Germinal center (tissue), 1 donor: Measurements from ENCODE around the gene RHBDD3.

Experiments
- DNase-seq: peaks from one replicate; pipeline ENCODE4 v3.0.0; 2012; ENCODE audit warnings: mixed read lengths, low spot score

Gene RHBDD3

DNA sequence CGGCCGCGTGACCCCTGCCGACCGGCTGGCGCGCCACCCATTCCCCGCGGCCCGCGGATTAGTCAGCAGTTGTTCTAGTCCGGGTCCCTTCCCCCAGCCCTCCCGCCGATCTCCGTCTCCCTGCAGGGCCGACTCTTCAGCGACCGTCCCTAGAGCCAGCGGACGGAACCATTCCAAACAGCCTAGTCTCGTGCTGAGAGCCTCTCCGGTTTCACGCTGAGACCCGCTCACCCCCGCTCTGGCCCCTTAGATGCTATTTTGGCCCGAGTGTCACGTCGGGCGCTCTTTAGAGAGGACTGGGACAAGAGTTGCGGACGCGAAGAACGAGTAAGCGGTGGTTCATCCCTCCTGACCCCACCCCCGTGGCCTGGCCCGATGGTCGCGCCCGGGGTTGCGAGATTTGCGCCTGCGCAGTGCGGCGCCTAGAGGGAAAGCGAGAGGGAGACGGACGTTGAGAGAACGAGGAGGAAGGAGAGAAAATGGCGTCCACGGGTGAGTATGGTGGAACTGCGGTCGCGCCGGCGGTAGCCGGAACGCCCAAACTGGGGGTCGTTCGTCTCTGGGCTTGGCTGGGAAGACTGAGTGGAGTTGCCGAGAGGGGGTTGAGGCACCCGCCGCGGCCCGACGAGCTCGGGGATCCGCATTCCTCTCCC is at the start of gene RHBDD3, which contains the start of gene EWSR1:
TSS of gene RHBDD3 (minus strand) at position 124 of the 653 bp plus-strand sequence. CDS start 2,355 bp downstream, outside the sequence.
TSS of gene EWSR1 (plus strand) at position 411 of the 653 bp plus-strand sequence. CDS start at position 480, 69 bp downstream.
- DNase-seq: peak; percentile 92

DNA sequence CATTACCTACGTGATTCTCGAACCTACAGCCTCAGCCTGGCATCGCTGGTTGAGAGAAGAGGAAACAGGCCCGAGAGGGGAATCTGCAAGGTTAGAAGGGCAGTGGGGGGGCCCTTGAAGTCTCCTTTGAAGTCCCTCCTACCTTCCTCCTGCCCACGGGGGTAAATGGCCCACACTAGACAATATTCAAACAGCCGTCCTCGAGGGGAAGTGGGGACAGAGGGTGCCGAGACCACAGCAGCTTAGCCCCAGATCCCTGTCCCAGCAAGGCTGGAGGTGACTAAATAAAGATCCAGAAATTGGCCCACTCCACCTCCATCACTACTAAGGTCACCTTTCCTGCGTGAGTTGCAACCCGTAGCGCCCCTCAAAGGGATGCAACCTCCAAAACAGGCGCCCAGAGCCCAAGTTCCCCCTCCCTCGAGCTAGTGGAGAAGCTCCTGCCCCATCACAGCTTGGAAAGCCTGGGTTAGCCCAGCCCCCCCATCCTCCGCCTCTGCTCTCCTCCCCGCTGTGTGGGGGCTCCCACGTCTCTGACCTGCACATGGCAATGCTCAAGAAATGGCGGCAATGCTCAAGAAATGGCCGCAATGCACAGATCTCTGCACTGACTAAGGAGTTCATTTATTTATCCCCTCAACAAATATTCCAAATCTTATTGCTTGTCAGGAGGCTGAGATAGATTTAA is 48.5 kb upstream of the RHBDD3 start:
- no peak for DNase-seq

DNA sequence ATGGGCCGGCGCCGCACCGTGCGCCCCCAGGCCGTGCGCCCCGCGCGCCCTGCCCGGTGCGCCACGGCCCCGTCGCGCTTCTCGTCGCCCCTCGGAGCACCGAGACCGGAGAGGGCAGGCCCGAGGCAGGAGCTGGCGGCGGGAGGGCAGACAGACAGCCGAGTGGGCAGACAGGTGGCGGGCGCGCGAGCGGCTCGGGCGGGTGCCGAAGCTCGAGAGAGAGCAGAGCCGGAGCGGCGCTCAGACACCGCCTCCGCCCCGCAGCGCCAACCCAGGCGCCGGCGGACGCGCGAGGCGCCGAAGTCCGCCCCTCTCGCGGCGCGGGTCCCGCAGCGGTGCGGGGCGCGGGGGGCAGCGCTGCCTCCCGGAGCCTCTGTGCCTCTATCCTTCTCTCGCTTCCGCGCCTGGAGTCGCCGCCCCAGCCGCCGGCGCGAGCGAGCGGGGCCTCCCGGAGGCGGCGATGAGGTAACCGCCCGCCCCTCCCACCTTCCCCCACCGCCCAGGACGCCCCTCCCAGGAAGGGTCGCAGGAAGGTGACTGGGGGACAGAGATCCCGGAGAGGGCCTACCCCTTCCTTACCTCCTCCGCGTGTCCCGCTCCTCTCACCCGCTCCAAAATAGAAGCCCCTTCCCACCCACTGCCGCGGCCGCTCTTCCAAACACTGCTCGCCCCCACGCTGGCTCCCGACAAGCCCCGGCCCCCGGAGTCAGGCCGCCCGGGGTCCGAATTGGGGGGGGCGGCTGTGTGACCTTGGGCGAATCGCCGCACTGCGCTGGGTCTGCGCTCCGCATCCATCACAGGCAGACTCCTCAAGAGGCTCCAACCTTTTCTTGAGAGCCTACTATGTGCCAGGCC is 47.7 kb upstream of the RHBDD3 start, which contains the start of gene RASL10A:
TSS of gene RASL10A (minus strand) at position 412 of the 855 bp plus-strand sequence. CDS start 451 bp downstream, outside the sequence.
- no peak for DNase-seq

DNA sequence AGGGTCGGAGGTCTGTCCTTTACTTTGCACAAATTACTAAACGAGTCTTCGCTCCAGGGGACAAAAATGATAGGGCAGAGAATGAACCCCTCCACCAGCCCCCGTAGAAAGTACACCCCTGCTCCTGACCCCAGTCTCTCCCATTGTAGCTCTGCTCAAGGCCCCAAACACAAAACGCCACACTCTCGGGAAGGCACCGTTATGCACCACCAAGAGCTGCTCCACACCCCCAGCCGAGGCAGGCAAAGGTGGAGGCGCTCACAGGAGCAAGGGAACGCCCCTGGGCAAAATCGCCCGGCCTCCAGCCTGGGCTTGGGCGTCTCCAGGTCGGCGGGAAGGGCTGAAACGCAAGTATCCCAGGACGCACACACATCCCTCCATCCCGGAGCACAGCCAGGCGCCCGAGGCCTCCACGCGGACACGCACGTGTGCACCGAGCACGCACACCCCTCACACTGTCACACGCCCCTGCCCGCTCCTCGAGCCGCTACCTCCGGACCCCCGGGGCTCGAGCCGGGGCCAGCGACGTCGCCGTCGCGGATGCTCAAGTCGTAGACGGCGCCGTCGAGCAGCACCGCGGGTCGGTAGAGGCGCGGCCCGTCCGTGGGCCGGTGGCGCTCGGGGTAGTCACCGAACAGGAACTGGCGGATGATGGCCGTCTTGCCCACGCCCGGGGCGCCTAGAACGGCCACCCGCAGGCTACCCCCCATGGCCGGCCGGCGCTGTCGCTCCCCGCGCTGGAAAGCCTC is 46.9 kb upstream of the RHBDD3 start:
- no peak for DNase-seq

DNA sequence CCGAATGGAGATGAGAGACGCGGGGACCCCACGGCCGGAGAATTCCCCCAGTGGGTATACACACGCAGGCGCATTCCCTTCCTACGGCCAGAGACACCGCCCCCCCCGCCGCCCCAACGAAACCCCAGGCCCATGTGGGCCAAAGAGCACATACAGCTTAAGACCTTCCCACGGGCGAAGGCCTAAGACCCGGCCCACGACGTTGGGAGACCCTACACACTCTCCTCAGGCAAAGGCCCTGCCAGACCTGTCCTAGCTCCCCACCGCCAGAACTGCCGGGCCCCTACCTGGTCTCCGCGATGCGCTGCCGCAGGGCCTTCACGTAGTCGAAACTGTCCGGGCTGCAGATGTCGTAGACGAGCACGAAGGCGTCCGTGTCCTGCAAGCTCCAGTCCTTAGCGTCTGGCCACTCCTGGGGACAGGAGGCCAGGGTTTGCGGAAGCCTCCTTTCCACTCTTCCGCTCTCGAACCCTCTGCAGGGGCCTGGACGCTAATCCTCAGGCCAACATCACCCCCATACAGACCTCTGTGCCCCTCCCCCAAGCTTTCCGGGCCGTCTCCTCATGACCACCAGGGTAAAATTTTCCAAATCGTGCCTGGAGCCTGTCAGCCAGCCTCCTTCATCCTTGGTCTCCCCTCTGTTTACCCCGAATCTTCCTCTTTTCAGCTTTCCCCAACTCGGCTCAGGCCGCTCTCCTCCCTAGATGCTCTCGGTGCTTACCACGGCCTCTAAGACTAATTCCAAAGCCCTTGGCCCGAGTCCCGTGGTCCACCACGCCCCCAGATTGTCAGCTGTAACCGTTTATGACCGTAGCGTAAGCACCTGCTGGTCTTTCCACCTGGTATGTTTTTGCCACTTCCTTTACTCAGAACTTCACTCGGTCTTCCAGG is 46.0 kb upstream of the RHBDD3 start:
- no peak for DNase-seq

DNA sequence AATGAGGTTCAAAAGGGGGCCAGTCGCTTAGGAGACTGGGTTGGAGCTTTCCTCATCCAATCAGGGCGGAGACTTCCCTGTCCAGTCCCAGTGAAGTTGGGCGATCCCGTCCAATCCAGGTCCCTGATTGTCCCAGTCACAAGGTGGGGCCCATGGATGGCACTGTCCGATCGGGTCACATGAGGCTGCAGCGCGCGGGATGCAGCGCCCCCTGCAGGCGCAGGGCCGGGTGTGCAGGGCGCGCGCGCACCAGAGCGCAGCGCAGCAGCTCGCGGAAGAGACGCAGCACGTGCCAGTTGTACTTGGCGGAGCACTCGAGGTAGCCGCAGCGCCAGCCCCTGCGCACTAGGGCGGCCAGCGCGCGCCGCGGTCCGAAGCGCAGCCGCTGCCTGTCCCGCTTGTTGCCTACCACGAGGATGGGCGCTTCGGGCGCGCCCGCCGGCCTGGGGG is 45.4 kb upstream of the RHBDD3 start:
- peak; percentile 64 for DNase-seq

DNA sequence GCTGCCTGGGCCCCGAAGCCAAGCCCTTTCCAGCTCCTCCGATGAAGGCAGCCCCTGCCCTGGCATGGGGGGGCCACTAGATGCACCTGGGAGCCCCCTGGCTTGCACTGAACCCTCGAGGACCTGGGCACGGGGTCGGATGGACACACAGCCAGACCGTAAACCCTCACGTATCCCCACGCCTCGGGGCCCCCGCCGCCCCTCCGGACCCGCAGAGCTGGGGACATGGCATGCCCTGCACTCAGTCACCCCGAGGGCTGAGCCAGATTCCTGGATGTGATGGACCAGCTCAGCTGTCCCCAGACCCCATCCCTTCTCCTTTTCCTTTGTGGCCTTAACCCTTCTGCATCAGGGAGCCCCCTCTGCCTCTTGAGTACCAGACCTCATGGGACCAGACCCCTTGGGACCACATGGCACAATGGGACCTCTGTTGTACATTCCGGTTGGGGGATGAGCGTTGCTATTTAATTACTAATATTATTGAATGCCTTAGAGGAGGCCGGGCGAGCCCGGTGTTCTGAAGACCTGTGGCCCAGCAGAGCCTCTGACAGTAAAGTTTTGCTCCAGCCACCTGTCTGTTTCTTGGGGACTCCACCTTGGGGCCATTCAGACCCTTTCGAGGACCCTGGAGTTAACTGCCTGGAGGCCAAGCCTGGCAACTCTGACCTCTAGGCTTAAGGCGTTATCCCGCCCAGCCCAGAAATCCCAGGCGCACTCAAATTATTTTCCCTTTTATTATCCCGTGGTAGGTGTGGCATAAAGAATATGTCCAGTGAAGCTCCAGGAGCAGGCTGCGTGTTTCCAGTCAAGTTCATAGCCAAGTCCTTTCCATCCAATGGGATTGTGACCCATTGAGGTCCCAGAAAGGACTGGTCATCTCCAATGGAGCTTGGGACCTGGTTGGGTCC is 44.7 kb upstream of the RHBDD3 start:
- DNase-seq: no peak

DNA sequence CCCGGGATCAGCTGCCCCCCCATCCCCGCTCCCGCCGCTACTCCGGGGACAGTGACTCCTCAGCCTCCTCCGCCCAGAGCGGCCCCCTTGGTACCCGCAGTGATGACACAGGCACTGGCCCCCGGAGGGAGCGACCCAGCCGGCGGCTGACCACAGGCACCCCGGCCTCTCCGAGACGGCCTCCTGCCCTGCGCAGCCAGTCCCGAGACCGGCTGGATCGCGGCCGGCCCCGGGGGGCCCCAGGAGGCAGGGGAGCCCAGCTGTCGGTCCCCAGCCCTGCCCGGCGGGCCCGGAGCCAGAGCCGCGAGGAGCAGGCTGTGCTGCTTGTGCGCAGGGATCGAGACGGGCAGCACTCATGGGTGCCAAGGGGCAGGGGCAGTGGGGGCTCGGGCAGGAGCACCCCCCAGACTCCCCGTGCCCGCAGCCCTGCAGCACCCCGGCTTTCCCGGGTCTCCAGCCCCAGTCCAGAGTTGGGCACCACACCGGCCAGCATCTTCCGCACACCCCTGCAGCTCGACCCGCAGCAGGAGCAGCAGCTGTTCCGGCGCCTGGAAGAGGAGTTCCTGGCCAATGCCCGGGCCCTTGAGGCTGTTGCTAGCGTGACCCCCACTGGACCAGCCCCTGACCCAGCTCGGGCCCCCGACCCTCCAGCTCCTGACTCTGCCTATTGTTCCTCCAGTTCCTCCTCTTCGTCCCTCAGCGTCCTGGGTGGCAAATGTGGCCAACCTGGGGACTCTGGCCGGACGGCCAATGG is 43.9 kb upstream of the RHBDD3 start:
- no peak for DNase-seq

DNA sequence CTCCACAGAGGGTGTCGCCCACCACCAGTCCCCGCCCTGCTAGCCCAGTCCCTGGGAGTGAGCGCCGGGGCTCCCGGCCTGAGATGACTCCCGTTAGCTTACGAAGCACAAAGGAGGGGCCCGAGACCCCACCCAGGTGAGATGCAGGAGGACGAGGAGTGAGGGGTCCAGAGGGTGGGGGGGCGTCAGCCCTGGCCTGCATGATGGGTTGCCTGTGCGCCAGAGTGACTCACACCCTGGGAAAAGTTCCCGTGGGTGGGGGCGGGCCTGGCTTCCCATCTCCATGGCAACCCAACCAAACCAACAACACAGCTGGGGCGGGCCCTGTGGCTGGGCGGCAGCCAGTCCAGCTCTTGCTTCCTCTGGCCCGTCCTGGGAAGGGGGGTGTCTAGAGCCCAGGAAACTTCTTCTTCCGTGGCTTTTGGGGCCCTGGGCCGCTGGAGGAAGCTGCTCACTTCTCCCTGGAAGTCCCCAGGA is 43.1 kb upstream of the RHBDD3 start:
- DNase-seq: peak; percentile 47

DNA sequence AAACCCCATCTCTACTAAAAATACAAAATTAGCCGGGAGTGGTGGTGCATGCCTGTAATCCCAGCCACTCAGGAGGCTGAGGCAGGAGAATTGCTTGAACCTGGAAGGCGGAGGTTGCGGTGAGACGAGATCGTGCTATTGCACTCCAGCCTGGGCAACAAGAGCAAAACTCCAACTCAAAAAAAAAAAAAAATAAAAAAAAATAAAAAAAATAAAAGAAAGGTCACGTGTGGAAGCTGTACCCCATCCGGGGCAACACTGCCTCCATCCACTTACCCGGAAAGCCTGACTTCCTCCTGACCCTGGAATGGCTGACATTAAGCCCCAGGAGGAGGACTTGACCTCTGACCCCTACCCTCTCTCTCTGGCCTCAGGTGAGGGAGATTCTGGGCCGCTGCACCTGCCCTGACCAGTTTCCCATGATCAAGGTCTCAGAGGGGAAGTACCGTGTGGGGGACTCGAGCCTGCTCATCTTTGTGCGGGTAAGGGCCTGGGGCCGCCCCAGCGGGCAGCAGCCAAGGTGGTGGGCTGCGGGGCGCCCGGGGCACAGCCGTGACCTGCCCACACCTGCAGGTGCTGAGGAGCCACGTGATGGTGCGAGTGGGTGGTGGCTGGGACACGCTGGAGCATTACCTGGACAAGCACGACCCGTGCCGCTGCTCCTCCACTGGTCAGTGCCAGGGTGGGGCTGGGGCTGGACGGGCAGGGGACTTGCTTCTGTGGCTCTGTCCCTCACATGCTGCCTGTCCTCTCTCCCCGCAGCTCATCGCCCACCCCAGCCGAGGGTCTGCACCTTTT is 42.5 kb upstream of the RHBDD3 start:
- no peak for DNase-seq

DNA sequence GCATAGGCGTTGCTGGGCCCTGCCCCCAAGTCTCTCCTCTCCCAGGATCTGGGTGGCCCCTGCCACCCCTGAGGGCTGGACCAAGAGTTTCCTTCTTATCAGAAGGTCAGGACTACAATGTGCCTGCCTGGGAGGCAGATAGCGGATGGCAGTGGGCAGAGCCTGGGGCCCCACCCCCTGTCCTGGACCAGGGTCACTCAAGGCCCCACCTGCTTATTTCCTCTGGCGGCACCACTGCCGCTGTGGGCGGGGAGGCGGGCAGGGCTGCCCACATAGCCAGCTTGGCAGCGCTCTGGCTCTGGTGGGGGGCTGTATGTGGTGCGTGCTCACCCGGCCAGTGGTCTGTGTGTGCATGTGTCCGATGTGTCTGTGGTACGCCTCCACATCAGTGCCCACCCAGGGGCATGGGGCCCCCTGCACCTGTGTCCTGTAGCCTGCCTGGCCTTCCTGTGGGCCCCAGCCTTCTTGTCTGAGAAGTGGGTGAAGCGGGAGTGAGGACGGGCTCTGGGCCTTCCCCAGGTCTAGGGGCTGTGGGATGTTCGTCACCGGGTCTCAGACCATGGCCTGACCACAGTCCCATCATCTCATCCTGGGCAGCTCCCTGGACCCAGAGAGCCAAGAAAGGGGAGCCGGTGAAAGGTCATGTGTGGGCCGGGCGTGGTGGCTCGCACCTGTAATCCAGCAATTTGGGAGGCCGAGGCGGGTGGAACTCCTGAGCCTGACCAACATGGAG is 41.7 kb upstream of the RHBDD3 start:
- no peak for DNase-seq

DNA sequence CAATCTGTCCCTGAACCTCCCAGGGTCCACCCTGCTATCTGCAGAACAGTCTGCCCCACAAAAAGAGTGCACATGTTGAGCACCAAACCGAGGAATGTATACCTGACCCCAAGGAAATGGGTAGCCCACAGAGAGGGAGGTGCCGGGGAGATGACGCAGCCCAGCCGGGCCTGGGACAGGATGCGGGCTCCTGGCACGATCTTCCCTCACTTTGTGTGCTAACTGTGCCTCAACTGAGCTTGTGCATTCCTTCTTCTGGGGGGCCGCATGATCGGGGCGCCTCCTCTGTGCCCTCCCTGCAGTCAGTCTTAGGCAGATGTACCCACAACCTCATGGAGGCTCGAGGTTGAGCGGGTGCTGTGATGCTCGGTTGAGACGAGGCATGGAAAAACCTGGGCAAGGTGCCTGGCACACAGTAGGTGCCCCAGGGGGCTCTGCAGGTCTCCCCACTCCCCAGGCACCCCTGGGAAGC is 41.0 kb upstream of the RHBDD3 start:
- DNase-seq: peak; percentile 6

DNA sequence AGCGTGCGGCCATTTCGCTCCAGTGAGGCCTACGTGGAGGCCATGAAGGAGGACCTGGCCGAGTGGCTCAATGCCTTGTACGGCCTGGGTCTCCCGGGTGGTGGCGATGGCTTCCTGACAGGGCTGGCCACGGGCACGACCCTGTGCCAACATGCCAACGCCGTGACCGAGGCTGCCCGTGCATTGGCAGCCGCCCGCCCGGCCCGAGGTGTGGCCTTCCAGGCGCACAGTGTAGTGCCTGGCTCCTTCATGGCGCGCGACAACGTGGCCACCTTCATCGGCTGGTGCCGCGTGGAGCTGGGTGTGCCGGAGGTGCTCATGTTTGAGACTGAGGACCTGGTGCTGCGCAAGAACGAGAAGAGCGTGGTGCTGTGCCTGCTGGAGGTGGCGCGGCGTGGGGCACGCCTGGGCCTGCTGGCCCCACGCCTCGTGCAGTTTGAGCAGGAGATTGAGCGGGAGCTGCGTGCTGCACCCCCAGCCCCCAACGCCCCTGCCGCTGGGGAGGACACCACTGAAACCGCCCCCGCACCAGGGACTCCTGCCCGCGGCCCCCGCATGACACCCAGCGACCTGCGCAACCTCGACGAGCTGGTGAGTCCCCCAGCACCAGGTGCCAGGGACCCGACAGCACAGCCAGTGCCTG is 40.5 kb upstream of the RHBDD3 start:
- no peak for DNase-seq

DNA sequence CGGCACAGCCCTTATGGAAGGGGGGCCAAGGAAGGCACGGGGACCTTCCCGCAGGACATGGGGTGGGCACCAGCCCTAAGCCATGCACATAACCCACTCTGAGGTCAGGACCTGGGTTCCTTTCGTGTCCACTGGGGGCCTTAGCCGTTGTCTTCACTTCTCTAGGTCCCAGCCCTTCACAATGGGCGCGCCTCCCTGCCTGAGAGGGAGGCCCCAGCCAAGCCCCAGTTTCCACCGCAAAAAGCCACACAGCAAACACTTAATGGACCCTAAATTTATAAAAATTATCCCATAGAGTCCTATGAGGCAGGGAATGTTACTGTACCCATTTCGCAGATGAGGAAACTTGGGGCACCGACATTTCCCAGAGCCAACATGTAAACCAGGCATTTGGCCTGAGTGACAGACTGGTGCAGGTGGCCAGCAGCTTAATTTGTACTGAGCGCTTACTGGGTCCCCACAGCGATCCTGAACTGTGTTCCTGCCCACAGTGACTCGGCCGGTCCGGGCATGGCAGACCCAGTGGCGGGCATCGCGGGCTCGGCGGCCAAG is 39.9 kb upstream of the RHBDD3 start:
- DNase-seq: peak; percentile 3

DNA sequence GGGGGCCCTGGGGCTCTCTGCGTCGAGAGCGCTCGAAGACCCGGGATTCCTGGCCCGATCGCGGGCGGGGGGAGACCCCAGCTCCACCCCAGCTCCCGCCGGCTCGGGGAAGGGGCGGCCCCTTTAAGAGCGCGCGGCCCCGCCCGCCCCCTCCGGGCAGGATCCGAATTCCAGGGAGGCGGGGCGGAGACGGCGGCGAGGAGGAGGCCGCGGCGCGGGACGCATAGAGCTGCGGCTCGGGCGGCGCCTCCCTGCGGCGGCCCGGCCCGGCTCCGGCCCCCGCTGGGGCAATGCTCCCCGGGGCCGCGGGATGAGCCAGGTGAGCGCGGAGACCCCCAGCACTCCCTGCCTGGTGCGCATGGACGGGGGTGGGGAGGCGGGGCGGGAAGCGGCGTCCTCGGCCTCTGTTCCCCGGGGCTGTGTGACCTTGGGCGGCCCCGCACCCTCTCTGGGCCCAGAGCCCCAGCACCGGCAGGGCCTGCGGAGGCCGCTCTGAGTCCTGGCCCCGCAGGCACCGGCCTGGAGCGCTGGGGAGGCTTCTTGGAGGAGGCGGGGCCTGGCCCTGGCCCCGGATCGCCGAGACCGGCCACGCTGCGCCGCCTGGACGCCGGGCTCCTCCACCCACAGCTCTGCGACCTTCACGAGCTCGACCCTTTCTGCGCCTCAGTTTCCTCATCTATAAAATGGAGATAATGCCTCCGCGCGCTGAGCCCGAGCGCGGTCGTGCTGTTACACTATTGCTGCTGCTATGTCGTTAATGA is 39.2 kb upstream of the RHBDD3 start:
- DNase-seq: peak; percentile 38
